Measurements from ENCODE around the gene NUP210. TPM values are rescaled to one million over a fixed set of nuclear protein-coding genes. Genes with fewer than 3 reads are reported as not detected.
"Not testable (repeated sequence)": the region's sequence is repeated elsewhere in the genome, so short reads cannot be mapped to it uniquely, and the experiment has no call there.

The NUP210 gene
- total RNA-seq, 1 experiment from 2014 or later: 64.0 TPM

GRCh38 chr3:13440204-13440817 is 20.2 kb upstream of the NUP210 start:
- intact Hi-C loops (cut with micrococcal nuclease): no loop called here
- no peak for ATAC-seq
- CTCF ChIA-PET: no interaction called here

GRCh38 chr3:13436213-13436612 is 16.1 kb upstream of the NUP210 start:
- H3K9me3 ChIP-seq (ENCODE audit: low read length); CTCF ChIA-PET; H3K79me2 ChIP-seq (ENCODE audit: low read length); H3K36me3 ChIP-seq (ENCODE audit: low read depth, low read length); intact Hi-C loops (cut with micrococcal nuclease); ATAC-seq; H3K9ac ChIP-seq (ENCODE audit: low read length); H3K4me2 ChIP-seq (ENCODE audit: low read length); H2AFZ ChIP-seq (ENCODE audit: low read length); H4K20me1 ChIP-seq (ENCODE audit: low read length); H3K4me1 ChIP-seq (ENCODE audit: insufficient read depth, low read length); BruUV-seq (replicated peaks); DNase-seq; H3K9me2 ChIP-seq (replicated peaks; ENCODE audit: low read length); POLR2A ChIA-PET (ENCODE audit: unreplicated experiment); H3F3A ChIP-seq (ENCODE audit: low read length, unreplicated experiment); H3K27ac ChIP-seq (ENCODE audit: low read length); H3K27me3 ChIP-seq (ENCODE audit: low read length); H3K4me3 ChIP-seq (ENCODE audit: low read length): not testable (repeated sequence)

More at GRCh38 chr3:13440204-13440817, 20.2 kb upstream of the NUP210 start:
- no peaks in the 10 kb centered on the region for H3K9me3 ChIP-seq (ENCODE audit: low read length)
- no peak for DNase-seq
- no peak overlapping the region for H2AFZ ChIP-seq (ENCODE audit: low read length)
- H3K27ac ChIP-seq (ENCODE audit: low read length): no peak overlapping the region
- no peaks in the 10 kb centered on the region for H3K9me2 ChIP-seq (replicated peaks; ENCODE audit: low read length)
- no peak overlapping the region for H3K4me2 ChIP-seq (ENCODE audit: low read length)
- H3F3A ChIP-seq (ENCODE audit: low read length, unreplicated experiment): no peaks in the 10 kb centered on the region
- H3K9ac ChIP-seq (ENCODE audit: low read length): no peak overlapping the region
- no TSS peak for BruUV-seq (replicated peaks)
- H3K27me3 ChIP-seq (ENCODE audit: low read length): no peaks in the 10 kb centered on the region
- POLR2A ChIA-PET (ENCODE audit: unreplicated experiment): no interaction called here
- no peaks in the 10 kb centered on the region for H3K79me2 ChIP-seq (ENCODE audit: low read length)
- H3K4me3 ChIP-seq (ENCODE audit: low read length): no peak overlapping the region
- H3K36me3 ChIP-seq (ENCODE audit: low read depth, low read length): no peaks in the 10 kb centered on the region
- TF ChIP-seq CTCF (conservative IDR thresholded peaks at IDR 0.05; ENCODE audit: low read depth, low read length): no peak
- no peak for TF ChIP-seq EZH2 (IDR thresholded peaks at IDR 0.05; ENCODE audit: low read length, unreplicated experiment)
- TF ChIP-seq EZH2phosphoT487 (IDR thresholded peaks at IDR 0.05; ENCODE audit: borderline replicate concordance, low read length): no peak
- H3K4me1 ChIP-seq (ENCODE audit: insufficient read depth, low read length): no peaks in the 10 kb centered on the region
- H4K20me1 ChIP-seq (ENCODE audit: low read length): no peaks in the 10 kb centered on the region

- ChIA-PET POLR2A (ENCODE audit: unreplicated experiment) (no interaction called here), CTCF (no interaction called here)
- H3K79me2 ChIP-seq (ENCODE audit: low read length): no peaks in the 10 kb centered on the region
- no peak overlapping the region for H3K4me2 ChIP-seq (ENCODE audit: low read length)
- no peak overlapping the region for H2AFZ ChIP-seq (ENCODE audit: low read length)
- TF ChIP-seq CTCF (conservative IDR thresholded peaks at IDR 0.05; ENCODE audit: low read depth, low read length) (no peak), EZH2phosphoT487 (IDR thresholded peaks at IDR 0.05; ENCODE audit: borderline replicate concordance, low read length) (no peak), EZH2 (IDR thresholded peaks at IDR 0.05; ENCODE audit: low read length, unreplicated experiment) (no peak)
- H3K9me3 ChIP-seq (ENCODE audit: low read length): no peaks in the 10 kb centered on the region
- no peak overlapping the region for H3K4me3 ChIP-seq (ENCODE audit: low read length)
- DNase-seq (no peak), ATAC-seq (no peak)
- no peaks in the 10 kb centered on the region for H3K27me3 ChIP-seq (ENCODE audit: low read length)
- no peak overlapping the region for H3K9ac ChIP-seq (ENCODE audit: low read length)
- H3K36me3 ChIP-seq (ENCODE audit: low read depth, low read length): no peaks in the 10 kb centered on the region
- no peak overlapping the region for H3K27ac ChIP-seq (ENCODE audit: low read length)
- intact Hi-C loops (cut with micrococcal nuclease): no loop called here
- H3K4me1 ChIP-seq (ENCODE audit: insufficient read depth, low read length): no peaks in the 10 kb centered on the region
- H3F3A ChIP-seq (ENCODE audit: low read length, unreplicated experiment): no peaks in the 10 kb centered on the region
- no peaks in the 10 kb centered on the region for H3K9me2 ChIP-seq (replicated peaks; ENCODE audit: low read length)
- no TSS peak for BruUV-seq (replicated peaks)
- H4K20me1 ChIP-seq (ENCODE audit: low read length): no peaks in the 10 kb centered on the region
Observed at GRCh38 chr3:13433912-13434311, 13.8 kb upstream of the NUP210 start.
